ENCODE measurements around the gene TMEM115.
"Not testable (repeated sequence)": the region's sequence is repeated elsewhere in the genome, so short reads cannot be mapped to it uniquely, and the experiment has no call there.

Gene TMEM115

GRCh38 chr3:50314816-50315215 lies 44.5 kb downstream of the TMEM115 start:
- DNase-seq, result no peak

GRCh38 chr3:50314342-50314741 lies 45.0 kb downstream of the TMEM115 start:
- DNase-seq, result no peak

- DNase-seq, result not testable (repeated sequence)
These were observed 47.3 kb downstream of the TMEM115 start for GRCh38 chr3:50312041-50312440.

All from T-helper 2 cell (primary cell).